GM12874 (cell line): Measurements from ENCODE around the gene FKBP1B.

Source experiments
- CTCF ChIP-seq: IDR thresholded peaks from 2 replicates; pipeline ENCODE4 v1.5.1; 2011; ENCODE audit warnings: low read depth, mild to moderate bottlenecking, control low read depth, low read length, moderate library complexity; ENCODE audit not compliant: insufficient read depth

The FKBP1B gene

DNA sequence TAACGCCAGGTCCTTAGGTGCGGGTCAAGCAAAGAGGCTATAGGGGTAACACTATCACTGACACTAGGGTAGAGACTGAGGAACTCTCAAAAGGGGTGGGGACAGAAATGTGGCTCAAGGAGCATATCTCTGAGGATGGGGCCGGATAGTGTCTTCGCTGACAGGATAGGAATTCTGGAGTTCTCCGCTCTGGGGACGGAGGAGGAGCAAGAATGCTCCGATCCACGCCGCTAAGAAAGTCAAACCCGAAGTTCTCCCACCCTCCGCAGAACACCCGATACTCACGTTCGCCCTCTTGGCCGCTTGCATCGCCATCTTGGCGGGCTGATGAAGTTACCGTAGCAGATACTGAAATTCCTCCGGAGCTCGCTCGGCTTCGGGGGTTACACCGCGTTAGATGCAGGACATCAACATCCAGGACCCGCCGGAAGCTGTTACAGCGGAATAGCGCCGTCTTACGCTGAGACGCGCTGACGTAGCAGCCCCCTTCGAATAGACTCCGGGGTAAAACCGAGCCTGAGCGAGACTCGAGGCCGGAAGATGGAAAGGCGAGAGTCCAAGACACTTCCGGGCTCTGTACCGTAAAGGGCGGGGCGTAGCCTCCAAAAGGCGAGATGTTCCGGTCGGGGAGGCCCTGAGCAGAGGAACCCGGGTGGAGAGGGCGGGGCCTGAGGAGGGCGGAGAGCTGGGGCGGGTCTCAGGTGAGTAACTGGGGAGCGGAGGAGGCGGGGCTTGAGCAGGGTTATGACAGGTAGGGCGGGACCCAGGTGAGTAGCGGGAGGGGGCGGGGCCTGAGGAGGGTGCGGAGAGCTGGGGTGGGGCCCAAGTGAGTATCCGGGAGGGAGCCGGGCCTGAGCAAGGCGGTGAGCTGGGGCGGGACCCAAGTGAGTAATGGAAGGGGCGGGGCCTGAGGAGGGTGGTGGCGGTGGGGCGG lies 26.6 kb downstream of the FKBP1B start, which contains the start of gene SF3B6:
TSS of gene SF3B6 (minus strand) at position 412 of the 934 bp plus-strand sequence. CDS start at position 315, 97 bp downstream.
- TF ChIP-seq CTCF, result no peak

DNA sequence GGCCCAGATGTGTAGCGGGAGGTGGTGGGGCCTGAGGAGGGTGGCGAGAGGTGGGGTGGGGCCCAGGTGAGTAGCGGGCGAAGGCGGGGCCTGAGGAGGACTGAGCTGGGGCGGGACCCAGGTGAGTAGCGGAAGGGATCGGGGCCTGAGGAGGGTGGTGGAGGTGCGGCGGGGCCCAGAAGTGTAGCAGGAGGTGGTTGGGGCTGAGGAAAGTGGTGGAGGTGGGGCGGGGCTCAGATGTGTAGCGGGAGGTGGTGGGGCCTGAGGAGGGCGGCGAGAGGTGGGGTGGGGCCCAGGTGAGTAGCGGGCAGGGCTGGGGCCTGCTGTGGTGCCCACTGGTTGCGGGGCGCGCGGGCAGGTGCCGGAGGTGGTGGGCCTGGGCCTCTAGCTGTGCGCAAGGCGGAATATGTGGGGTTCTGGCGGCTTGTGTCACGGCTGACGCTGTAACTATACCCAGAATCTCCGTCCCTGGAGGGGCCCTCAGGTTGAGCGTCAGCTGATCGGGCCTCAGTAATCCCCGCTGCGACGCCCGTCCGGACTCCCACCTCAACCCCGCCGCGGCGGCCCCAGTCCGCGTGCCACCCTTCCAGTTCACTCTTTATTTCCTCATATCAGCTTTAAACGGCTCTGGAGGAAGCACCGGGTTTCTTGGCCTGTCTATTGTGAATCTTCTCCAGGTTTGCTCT lies 27.5 kb downstream of the FKBP1B start:
- no peak for TF ChIP-seq CTCF

- no peak for TF ChIP-seq CTCF
These were observed 28.0 kb downstream of the FKBP1B start for GRCh38 chr2:24077535-24077877.

DNA sequence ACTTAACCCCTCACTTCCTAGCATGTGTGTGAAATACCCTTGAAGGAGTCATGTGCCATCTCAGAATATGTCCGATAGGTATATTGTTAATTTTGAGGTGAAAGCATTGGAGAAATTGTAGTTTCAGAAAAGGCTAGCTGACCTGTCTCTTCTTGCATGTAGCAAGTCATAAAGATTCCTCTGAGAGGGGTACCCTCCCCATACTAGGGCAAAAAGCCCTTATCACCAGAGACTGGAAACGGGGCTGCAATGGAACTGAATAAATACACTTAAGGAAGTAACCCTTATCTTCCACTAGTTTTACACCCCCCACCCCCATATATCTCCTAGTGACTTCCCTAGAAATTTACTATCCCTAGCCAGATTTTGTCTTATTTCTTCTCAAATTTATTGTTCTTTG lies 28.3 kb downstream of the FKBP1B start:
- no peak for TF ChIP-seq CTCF

GRCh38 chr2:24080701-24081100 lies 31.2 kb downstream of the FKBP1B start:
- no peak for TF ChIP-seq CTCF

- no peak for TF ChIP-seq CTCF
These were observed 33.4 kb downstream of the FKBP1B start for GRCh38 chr2:24082787-24083566.

GRCh38 chr2:24083567-24084385 lies 34.2 kb downstream of the FKBP1B start:
- no peak for TF ChIP-seq CTCF
